Measurements from ENCODE around the gene GRIN2A. TPM values are rescaled to one million over a fixed set of nuclear protein-coding genes. Genes with fewer than 3 reads are reported as not detected.

Gene GRIN2A
- total RNA-seq, 2 experiments from 2014 or later = not detected

DNA sequence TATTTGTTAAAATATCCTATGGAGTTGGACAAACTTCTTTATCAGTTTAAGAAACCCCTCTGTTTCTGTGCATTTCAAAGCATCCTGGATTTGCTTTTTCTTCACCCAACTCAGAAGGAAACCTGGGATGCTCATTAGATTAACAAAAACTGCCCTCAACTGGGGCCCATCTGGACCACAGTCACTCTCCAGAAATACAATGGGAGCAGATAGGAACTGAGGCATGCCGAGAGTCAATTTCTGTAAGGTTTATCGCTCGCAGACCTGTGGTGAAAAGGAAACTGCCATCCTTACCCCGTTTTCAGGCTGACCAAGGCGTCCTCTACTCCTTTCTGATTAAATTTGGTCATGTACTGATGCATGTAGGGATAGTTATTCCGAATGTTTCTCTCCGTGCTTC is 360.3 kb downstream of the GRIN2A start:
- no peaks in the 10 kb centered on the region for H3K9me3 Mint-ChIP-seq
- ChIA-PET CTCF (no interaction called here), POLR2A (no interaction called here)
- H3K4me1 Mint-ChIP-seq = no peaks in the 10 kb centered on the region
- no peak overlapping the region for H3K27ac Mint-ChIP-seq
- no peaks in the 10 kb centered on the region for H3K27me3 Mint-ChIP-seq
- DNase-seq = no peak
- no peak overlapping the region for H3K4me3 Mint-ChIP-seq
- H3K36me3 Mint-ChIP-seq (ENCODE audit: low read depth) = no peaks in the 10 kb centered on the region

GRCh38 chr16:9821331-9821730 is 360.9 kb downstream of the GRIN2A start:
- H3K27me3 Mint-ChIP-seq = no peaks in the 10 kb centered on the region
- no peaks in the 10 kb centered on the region for H3K4me1 Mint-ChIP-seq
- ChIA-PET CTCF (no interaction called here), POLR2A (no interaction called here)
- DNase-seq = no peak
- H3K27ac Mint-ChIP-seq = no peak overlapping the region
- no peaks in the 10 kb centered on the region for H3K36me3 Mint-ChIP-seq (ENCODE audit: low read depth)
- H3K4me3 Mint-ChIP-seq = no peak overlapping the region
- H3K9me3 Mint-ChIP-seq = no peaks in the 10 kb centered on the region

- H3K4me1 Mint-ChIP-seq = no peaks in the 10 kb centered on the region
- POLR2A ChIA-PET = no interaction called here
- no peaks in the 10 kb centered on the region for H3K27me3 Mint-ChIP-seq
- no peak overlapping the region for H3K27ac Mint-ChIP-seq
- no peak for DNase-seq
- H3K36me3 Mint-ChIP-seq (ENCODE audit: low read depth) = no peaks in the 10 kb centered on the region
- H3K9me3 Mint-ChIP-seq = no peaks in the 10 kb centered on the region
- no peak overlapping the region for H3K4me3 Mint-ChIP-seq
- CTCF ChIA-PET = no interaction called here
Observed at GRCh38 chr16:9820476-9821246, 361.6 kb downstream of the GRIN2A start.

DNA sequence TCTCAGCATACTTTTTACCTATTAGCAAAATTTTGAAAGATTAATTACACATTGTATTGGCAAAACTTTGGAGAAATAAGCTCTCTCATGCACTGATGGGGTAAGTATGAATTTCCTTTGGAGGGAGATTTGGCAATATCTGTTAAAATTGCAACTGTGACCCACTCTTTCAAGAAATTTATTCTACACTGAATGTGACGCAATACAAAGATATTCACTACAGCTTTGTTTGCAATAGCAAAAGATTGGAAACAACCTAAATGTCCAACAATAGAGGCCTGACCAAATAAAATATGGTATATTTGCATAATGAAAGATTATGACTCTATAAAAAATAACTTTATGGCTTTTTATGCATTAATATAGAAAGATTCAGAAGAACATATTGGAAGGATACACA is 363.5 kb downstream of the GRIN2A start:
- H3K4me1 Mint-ChIP-seq = no peaks in the 10 kb centered on the region

DNA sequence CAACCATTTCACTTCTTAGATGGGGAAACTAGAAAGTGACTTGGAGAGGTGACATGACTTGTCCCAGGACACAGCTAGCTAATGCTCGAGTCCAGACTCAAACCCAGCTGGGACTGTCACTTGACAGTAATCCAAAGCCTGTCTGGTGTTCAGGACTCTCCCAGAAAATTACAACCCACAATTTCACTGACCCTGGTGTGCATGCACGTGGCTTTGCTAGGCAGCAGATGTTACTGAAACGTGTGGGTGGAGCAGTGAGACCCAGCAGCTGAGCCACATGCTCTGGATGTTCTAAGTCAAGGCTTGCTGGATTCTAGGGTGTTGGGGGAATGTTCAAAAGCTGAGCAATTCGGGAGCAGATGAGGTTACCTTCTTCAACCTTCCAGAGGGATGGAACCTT is 364.6 kb downstream of the GRIN2A start:
- Mint-ChIP-seq H3K27me3 (no peaks in the 10 kb centered on the region), H3K4me1 (no peaks in the 10 kb centered on the region), H3K9me3 (no peaks in the 10 kb centered on the region), H3K36me3 (ENCODE audit: low read depth) (no peaks in the 10 kb centered on the region), H3K27ac (no peak overlapping the region), H3K4me3 (no peak overlapping the region)
- ChIA-PET POLR2A (no interaction called here), CTCF (no interaction called here)
- no peak for DNase-seq

More for the DNA sequence above, 363.5 kb downstream of the GRIN2A start:
- H3K4me3 Mint-ChIP-seq = no peak overlapping the region
- no peaks in the 10 kb centered on the region for H3K36me3 Mint-ChIP-seq (ENCODE audit: low read depth)
- H3K27ac Mint-ChIP-seq = no peak overlapping the region
- no peaks in the 10 kb centered on the region for H3K9me3 Mint-ChIP-seq
- H3K27me3 Mint-ChIP-seq = no peaks in the 10 kb centered on the region
- no peak for DNase-seq
- POLR2A ChIA-PET = no interaction called here
- CTCF ChIA-PET = interaction anchor here (0.6 kb wide), 1 partner anchor 530 kb away, joined by 3 read pairs; no protein-coding TSS in a partner anchor

DNA sequence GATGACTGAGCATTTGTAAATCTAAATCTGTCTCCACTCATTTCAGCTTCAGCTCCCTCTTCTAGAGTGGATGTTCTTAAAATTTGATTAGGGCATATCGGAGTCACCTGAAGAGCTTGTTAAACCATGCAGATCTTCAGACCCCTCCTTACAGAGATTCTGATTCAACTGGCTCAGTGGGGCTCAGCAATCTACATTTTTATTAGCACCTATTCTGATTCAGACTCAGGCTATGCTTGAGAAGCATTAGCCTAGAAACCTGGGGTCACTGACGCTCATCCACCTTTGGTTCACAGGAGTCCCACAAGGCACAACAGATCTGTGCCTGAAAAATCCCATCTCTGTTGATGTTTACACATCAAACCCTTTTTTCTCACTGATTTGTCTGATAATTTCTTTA is 365.6 kb downstream of the GRIN2A start:
- H3K4me1 Mint-ChIP-seq = no peaks in the 10 kb centered on the region
- CTCF ChIA-PET = no interaction called here
- DNase-seq = no peak
- H3K4me3 Mint-ChIP-seq = no peak overlapping the region
- no peaks in the 10 kb centered on the region for H3K27me3 Mint-ChIP-seq
- H3K27ac Mint-ChIP-seq = no peak overlapping the region
- no peaks in the 10 kb centered on the region for H3K36me3 Mint-ChIP-seq (ENCODE audit: low read depth)
- POLR2A ChIA-PET = no interaction called here
- H3K9me3 Mint-ChIP-seq = no peaks in the 10 kb centered on the region

- CTCF ChIA-PET = no interaction called here
- no peak for DNase-seq
- no peaks in the 10 kb centered on the region for H3K36me3 Mint-ChIP-seq (ENCODE audit: low read depth)
- no peak overlapping the region for H3K4me3 Mint-ChIP-seq
- H3K27me3 Mint-ChIP-seq = no peaks in the 10 kb centered on the region
- POLR2A ChIA-PET = interaction anchor here (0.7 kb wide), 1 partner anchor 9 kb away, joined by 4 read pairs; no protein-coding TSS in a partner anchor
- no peaks in the 10 kb centered on the region for H3K9me3 Mint-ChIP-seq
- no peaks in the 10 kb centered on the region for H3K4me1 Mint-ChIP-seq
- H3K27ac Mint-ChIP-seq = no peak overlapping the region
Observed at GRCh38 chr16:9813665-9814064, 368.6 kb downstream of the GRIN2A start.

GRCh38 chr16:9808210-9808609 is 374.0 kb downstream of the GRIN2A start:
- DNase-seq = no peak
- H3K27me3 Mint-ChIP-seq = no peaks in the 10 kb centered on the region
- H3K4me3 Mint-ChIP-seq = no peak overlapping the region
- ChIA-PET POLR2A (no interaction called here), CTCF (no interaction called here)
- H3K9me3 Mint-ChIP-seq = peaks cover 6% of the 10 kb centered on the region
- no peaks in the 10 kb centered on the region for H3K4me1 Mint-ChIP-seq
- no peaks in the 10 kb centered on the region for H3K36me3 Mint-ChIP-seq (ENCODE audit: low read depth)
- H3K27ac Mint-ChIP-seq = no peak overlapping the region

DNA sequence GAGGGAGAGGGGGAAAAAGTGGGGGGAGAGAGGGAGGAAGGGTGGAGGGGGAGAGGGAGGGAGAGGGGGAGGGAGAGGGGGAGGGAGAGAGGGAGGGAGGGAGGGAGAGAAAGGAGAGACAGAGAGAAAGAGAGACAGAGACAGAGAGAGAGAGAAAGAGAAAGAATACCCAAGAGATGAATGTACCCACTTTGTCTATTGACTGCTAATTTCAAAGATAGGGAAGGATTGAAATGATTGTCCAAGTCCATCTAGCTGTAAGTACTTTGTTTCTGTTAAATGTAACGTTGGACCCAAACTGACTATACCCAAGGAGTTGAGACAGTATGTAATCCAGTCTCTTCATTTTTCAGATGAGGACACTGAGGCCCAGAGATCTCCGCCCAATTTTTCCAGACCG is 374.9 kb downstream of the GRIN2A start:
- H3K27me3 Mint-ChIP-seq = no peaks in the 10 kb centered on the region
- H3K4me3 Mint-ChIP-seq = no peak overlapping the region
- H3K36me3 Mint-ChIP-seq (ENCODE audit: low read depth) = no peaks in the 10 kb centered on the region
- H3K9me3 Mint-ChIP-seq = peaks cover 6% of the 10 kb centered on the region
- DNase-seq = no peak
- H3K27ac Mint-ChIP-seq = no peak overlapping the region
- CTCF ChIA-PET = no interaction called here
- POLR2A ChIA-PET = no interaction called here
- no peaks in the 10 kb centered on the region for H3K4me1 Mint-ChIP-seq

GRCh38 chr16:9805109-9805508 is 377.1 kb downstream of the GRIN2A start:
- no peak overlapping the region for H3K4me3 Mint-ChIP-seq
- no peaks in the 10 kb centered on the region for H3K4me1 Mint-ChIP-seq
- DNase-seq = no peak
- H3K27ac Mint-ChIP-seq = no peak overlapping the region
- H3K36me3 Mint-ChIP-seq (ENCODE audit: low read depth) = no peaks in the 10 kb centered on the region
- ChIA-PET CTCF (no interaction called here), POLR2A (no interaction called here)
- H3K27me3 Mint-ChIP-seq = no peaks in the 10 kb centered on the region
- H3K9me3 Mint-ChIP-seq = peaks cover 12% of the 10 kb centered on the region

- Mint-ChIP-seq H3K4me3 (no peak overlapping the region), H3K27ac (no peak overlapping the region), H3K4me1 (no peaks in the 10 kb centered on the region), H3K27me3 (no peaks in the 10 kb centered on the region), H3K9me3 (peaks cover 12% of the 10 kb centered on the region), H3K36me3 (ENCODE audit: low read depth) (no peaks in the 10 kb centered on the region)
- POLR2A ChIA-PET = no interaction called here
- CTCF ChIA-PET = no interaction called here
- no peak for DNase-seq
Observed at GRCh38 chr16:9802160-9802559, 380.1 kb downstream of the GRIN2A start.

- H3K4me1 Mint-ChIP-seq = no peaks in the 10 kb centered on the region
- no peak for DNase-seq
- no peak overlapping the region for H3K4me3 Mint-ChIP-seq
- no peak overlapping the region for H3K27ac Mint-ChIP-seq
- peaks cover 12% of the 10 kb centered on the region for H3K9me3 Mint-ChIP-seq
- no peaks in the 10 kb centered on the region for H3K36me3 Mint-ChIP-seq (ENCODE audit: low read depth)
- ChIA-PET CTCF (no interaction called here), POLR2A (no interaction called here)
- no peaks in the 10 kb centered on the region for H3K27me3 Mint-ChIP-seq
Observed at GRCh38 chr16:9801651-9802050, 380.6 kb downstream of the GRIN2A start.

- ChIA-PET CTCF (no interaction called here), POLR2A (no interaction called here)
- H3K9me3 Mint-ChIP-seq = peaks cover 6% of the 10 kb centered on the region
Observed at GRCh38 chr16:9800186-9800738, 382.0 kb downstream of the GRIN2A start.

GRCh38 chr16:9798952-9799580 is 383.2 kb downstream of the GRIN2A start:
- H3K9me3 Mint-ChIP-seq = peaks cover 9% of the 10 kb centered on the region
- no peak overlapping the region for H3K4me3 Mint-ChIP-seq
- H3K27me3 Mint-ChIP-seq = no peaks in the 10 kb centered on the region
- no peak overlapping the region for H3K27ac Mint-ChIP-seq
- no peak for DNase-seq
- ChIA-PET CTCF (no interaction called here), POLR2A (no interaction called here)
- no peaks in the 10 kb centered on the region for H3K4me1 Mint-ChIP-seq
- H3K36me3 Mint-ChIP-seq (ENCODE audit: low read depth) = no peaks in the 10 kb centered on the region

More at GRCh38 chr16:9800186-9800738, 382.0 kb downstream of the GRIN2A start:
- Mint-ChIP-seq H3K4me3 (no peak overlapping the region), H3K36me3 (ENCODE audit: low read depth) (no peaks in the 10 kb centered on the region), H3K4me1 (no peaks in the 10 kb centered on the region), H3K27me3 (no peaks in the 10 kb centered on the region), H3K27ac (no peak overlapping the region)
- DNase-seq = no peak

Measured in activated CD4-positive, alpha-beta T cell treated with anti-CD3 and anti-CD28 coated beads, Interleukin-2, amount 10 ng/mL, durations not matched to agents 7 days and 5 days (primary cell).